Measurements from ENCODE around the gene CANT1. TPM values are rescaled to one million over a fixed set of nuclear protein-coding genes. Genes with fewer than 3 reads are reported as not detected.

CANT1 gene
- total RNA-seq, 1 experiment from 2014 or later, result 62.5 TPM

DNA sequence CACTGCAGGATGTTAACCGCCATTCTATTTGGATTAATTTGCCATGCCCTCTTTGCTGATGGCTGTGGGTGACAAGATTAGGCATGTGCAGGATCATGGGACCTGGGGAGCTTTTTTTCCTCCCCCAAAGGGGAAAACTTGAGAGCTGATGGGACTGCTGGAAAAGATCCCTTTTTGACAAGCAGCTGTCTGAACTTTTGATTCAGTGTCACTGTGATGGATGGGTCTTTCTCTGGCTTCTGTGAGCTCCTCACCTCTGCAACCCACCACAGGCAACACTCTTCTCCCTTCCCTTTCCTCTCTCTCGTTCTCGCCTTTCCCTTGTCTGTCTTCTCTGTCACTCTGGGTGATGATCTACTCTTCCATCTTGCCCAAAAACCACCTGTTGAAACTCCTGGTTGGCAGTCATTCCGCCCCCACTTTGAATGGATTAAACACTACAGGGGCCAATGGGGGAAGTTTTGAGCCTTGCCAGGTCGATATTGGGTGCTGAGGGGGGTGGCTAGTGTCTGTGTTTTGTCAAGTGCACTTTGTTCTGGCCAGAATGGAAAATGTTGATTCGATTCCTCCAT lies 3.1 kb upstream of the CANT1 start:
- H3K27ac Mint-ChIP-seq (ENCODE audit: low read depth, unreplicated experiment), result no peak overlapping the region
- intact Hi-C loops (cut with micrococcal nuclease), result loop anchor here (10.0 kb wide), 1 partner anchor 382 kb away; no protein-coding TSS in a partner anchor
- H3K36me3 Mint-ChIP-seq (ENCODE audit: insufficient read depth, unreplicated experiment), result peaks cover 6% of the 10 kb centered on the region
- BruUV-seq (replicated peaks), result no TSS peak
- POLR2A ChIA-PET, result no interaction called here
- peaks cover 17% of the 10 kb centered on the region for H3K4me1 Mint-ChIP-seq (ENCODE audit: insufficient read depth, unreplicated experiment)
- H3K9me3 Mint-ChIP-seq (ENCODE audit: unreplicated experiment), result peaks cover 7% of the 10 kb centered on the region
- H3K4me3 Mint-ChIP-seq (ENCODE audit: unreplicated experiment), result no peak overlapping the region
- TF ChIP-seq, protein P1, sequence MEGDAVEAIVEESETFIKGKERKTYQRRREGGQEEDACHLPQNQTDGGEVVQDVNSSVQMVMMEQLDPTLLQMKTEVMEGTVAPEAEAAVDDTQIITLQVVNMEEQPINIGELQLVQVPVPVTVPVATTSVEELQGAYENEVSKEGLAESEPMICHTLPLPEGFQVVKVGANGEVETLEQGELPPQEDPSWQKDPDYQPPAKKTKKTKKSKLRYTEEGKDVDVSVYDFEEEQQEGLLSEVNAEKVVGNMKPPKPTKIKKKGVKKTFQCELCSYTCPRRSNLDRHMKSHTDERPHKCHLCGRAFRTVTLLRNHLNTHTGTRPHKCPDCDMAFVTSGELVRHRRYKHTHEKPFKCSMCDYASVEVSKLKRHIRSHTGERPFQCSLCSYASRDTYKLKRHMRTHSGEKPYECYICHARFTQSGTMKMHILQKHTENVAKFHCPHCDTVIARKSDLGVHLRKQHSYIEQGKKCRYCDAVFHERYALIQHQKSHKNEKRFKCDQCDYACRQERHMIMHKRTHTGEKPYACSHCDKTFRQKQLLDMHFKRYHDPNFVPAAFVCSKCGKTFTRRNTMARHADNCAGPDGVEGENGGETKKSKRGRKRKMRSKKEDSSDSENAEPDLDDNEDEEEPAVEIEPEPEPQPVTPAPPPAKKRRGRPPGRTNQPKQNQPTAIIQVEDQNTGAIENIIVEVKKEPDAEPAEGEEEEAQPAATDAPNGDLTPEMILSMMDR (IDR thresholded peaks at IDR 0.05; ENCODE audit: unreplicated experiment), result no peak
- DNase-seq (ENCODE audit: unreplicated experiment), result no peak
- CTCF ChIA-PET, result interaction anchor here (0.7 kb wide), 1 partner anchor 74 kb away, joined by 4 read pairs; no protein-coding TSS in a partner anchor
- H3K27me3 Mint-ChIP-seq (ENCODE audit: insufficient read depth, unreplicated experiment), result no peaks in the 10 kb centered on the region

DNA sequence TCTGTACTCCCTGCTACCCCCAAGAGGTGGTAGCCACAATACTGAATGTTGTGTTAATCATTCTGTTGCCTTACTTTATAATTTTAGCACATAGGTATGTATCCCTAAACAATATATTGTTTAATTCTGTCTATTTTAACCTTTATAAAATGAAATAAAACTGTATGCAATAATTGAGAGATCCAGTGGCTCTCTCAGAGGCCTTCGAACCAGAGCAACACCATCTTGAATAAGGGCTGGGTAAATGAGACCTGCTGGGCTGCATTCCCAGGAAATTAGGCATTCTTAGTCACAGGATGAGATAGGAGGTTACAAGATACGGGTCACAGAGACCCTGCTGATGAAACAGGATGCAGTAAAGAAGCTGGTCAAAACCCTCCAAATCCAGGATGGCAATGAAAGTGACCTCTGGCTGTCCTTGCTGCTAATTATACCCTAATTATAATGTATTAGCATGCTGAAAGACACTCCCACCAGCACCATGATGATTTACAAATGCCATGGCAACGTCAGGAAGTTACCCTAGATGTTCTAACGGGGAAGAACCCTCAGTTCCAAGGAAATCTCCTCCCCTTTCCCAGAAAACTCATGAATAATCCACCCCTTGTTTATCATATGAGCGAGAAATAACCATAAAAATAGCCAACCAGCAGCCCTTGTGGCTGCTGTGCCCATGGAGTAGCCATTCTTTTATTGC lies 2.0 kb upstream of the CANT1 start:
- no TSS peak for BruUV-seq (replicated peaks)
- TF ChIP-seq, protein P1 (IDR thresholded peaks at IDR 0.05; ENCODE audit: unreplicated experiment), result no peak
- peaks cover 7% of the 10 kb centered on the region for H3K9me3 Mint-ChIP-seq (ENCODE audit: unreplicated experiment)
- ChIA-PET CTCF (interaction anchor here (0.6 to 0.7 kb wide), 2 partner anchors 28 to 970 kb away, joined by 3 read pairs; no protein-coding TSS in a partner anchor), POLR2A (interaction anchor here (0.5 to 1.5 kb wide), 2 partner anchors 14 to 25 kb away, joined by 3 to 4 read pairs; no protein-coding TSS in a partner anchor)
- peaks cover 26% of the 10 kb centered on the region for H3K4me1 Mint-ChIP-seq (ENCODE audit: insufficient read depth, unreplicated experiment)
- peak overlapping the region; percentile 13 for H3K4me3 Mint-ChIP-seq (ENCODE audit: unreplicated experiment)
- intact Hi-C loops (cut with micrococcal nuclease), result loop anchor here (10.0 kb wide), 1 partner anchor 383 kb away; no protein-coding TSS in a partner anchor
- DNase-seq (ENCODE audit: unreplicated experiment), result no peak
- peaks cover 6% of the 10 kb centered on the region for H3K36me3 Mint-ChIP-seq (ENCODE audit: insufficient read depth, unreplicated experiment)
- no peaks in the 10 kb centered on the region for H3K27me3 Mint-ChIP-seq (ENCODE audit: insufficient read depth, unreplicated experiment)
- H3K27ac Mint-ChIP-seq (ENCODE audit: low read depth, unreplicated experiment), result no peak overlapping the region

DNA sequence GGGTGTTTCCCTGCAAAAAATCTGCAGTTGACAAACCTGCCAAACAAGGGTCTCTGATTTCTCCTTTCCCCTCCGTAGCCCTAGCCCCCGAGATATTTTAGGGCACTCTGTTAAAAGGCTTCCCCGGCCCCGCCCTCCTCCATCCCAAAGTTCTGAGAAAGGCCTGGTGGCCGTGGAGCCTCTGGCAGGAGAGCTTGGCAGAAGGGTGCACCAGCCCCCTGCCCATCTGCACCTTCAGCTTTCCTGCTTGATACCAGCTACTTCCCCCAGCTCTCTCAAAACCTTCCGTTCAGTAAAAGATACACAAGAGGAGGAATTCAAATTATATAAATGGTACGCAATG lies 711 bp upstream of the CANT1 start:
- Mint-ChIP-seq H3K4me1 (ENCODE audit: insufficient read depth, unreplicated experiment) (peaks cover 26% of the 10 kb centered on the region), H3K36me3 (ENCODE audit: insufficient read depth, unreplicated experiment) (peaks cover 6% of the 10 kb centered on the region), H3K4me3 (ENCODE audit: unreplicated experiment) (peak overlapping the region; percentile 90), H3K9me3 (ENCODE audit: unreplicated experiment) (peaks cover 7% of the 10 kb centered on the region), H3K27me3 (ENCODE audit: insufficient read depth, unreplicated experiment) (no peaks in the 10 kb centered on the region), H3K27ac (ENCODE audit: low read depth, unreplicated experiment) (peak overlapping the region; percentile 98)
- BruUV-seq (replicated peaks), result no TSS peak
- TF ChIP-seq, protein P1 (IDR thresholded peaks at IDR 0.05; ENCODE audit: unreplicated experiment), result no peak
- POLR2A ChIA-PET, result interaction anchor here (0.6 to 1.5 kb wide), 8 partner anchors 10 to 699 kb away, joined by 3 to 9 read pairs (median 4); partner anchors contain the start of gene LGALS3BP
- no peak for DNase-seq (ENCODE audit: unreplicated experiment)
- intact Hi-C loops (cut with micrococcal nuclease), result loop anchor here (10.0 kb wide), 1 partner anchor 385 kb away; no protein-coding TSS in a partner anchor
- CTCF ChIA-PET, result interaction anchor here (0.6 kb wide), 1 partner anchor 38 kb away, joined by 3 read pairs; no protein-coding TSS in a partner anchor

DNA sequence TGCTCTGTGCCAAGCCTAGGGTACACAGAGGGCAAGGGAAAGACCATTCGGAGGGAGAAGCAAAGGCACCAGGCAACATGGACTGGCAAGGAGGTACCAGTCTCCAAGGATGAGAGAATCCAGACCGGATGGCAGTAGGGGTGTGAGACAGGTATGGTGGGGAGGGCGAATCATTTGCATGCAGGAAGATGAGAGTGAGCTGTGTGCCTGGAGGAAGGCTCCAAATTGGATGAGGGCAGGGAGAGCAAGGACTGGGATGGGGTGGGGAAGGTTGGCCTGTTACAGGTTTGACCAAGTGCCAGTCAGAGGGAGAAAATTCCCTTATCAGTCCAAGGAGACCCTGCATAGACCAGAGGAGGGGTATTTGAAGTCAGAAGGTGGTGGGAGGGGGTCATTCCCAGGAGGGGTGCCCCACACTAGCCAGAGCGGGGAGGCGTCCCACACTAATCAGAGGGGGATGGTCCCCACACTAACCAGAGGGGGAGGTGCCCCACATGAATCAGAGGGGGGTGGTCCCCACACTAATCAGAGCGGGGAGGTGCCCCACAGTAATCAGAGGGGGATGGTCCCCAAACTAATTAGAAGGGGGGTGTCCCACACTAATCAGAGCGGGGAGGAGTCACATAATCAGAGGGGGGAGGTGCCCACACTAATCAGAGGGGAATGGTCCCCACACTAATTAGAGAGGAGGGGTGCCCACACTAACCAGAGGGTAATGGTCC lies 737 bp downstream of the CANT1 start:
- Mint-ChIP-seq H3K4me1 (ENCODE audit: insufficient read depth, unreplicated experiment) (peaks cover 26% of the 10 kb centered on the region), H3K4me3 (ENCODE audit: unreplicated experiment) (peak overlapping the region; percentile 90), H3K27me3 (ENCODE audit: insufficient read depth, unreplicated experiment) (no peaks in the 10 kb centered on the region), H3K9me3 (ENCODE audit: unreplicated experiment) (peaks cover 1% of the 10 kb centered on the region), H3K27ac (ENCODE audit: low read depth, unreplicated experiment) (peak overlapping the region; percentile 98), H3K36me3 (ENCODE audit: insufficient read depth, unreplicated experiment) (peaks cover 6% of the 10 kb centered on the region)
- CTCF ChIA-PET, result interaction anchor here (0.6 to 1.0 kb wide), 4 partner anchors 170 to 789 kb away, joined by 3 read pairs; no protein-coding TSS in a partner anchor
- no peak for DNase-seq (ENCODE audit: unreplicated experiment)
- TF ChIP-seq, protein P1 (IDR thresholded peaks at IDR 0.05; ENCODE audit: unreplicated experiment), result no peak
- intact Hi-C loops (cut with micrococcal nuclease), result no loop called here
- POLR2A ChIA-PET, result interaction anchor here (1.0 kb wide), 1 partner anchor 30 kb away, joined by 3 read pairs; no protein-coding TSS in a partner anchor
- no TSS peak for BruUV-seq (replicated peaks)

Measured in MCF 10A (cell line).